Stimulated activated CD8-positive, alpha-beta memory T cell treated with anti-CD3 and anti-CD28 coated beads, Interleukin-7, amount 100 ng/mL, for 48 hours (primary cell): ENCODE data around the gene MAPK9.
"Not testable (repeated sequence)": the region's sequence is repeated elsewhere in the genome, so short reads cannot be mapped to it uniquely, and the experiment has no call there.

ENCODE experiments used
- DNase-seq, 2 donors: peaks; one replicate each; pipeline ENCODE4 v3.0.0-alpha.2; 2020; ENCODE audit warnings: low read depth in 1 of 2; ENCODE audit errors: extremely low read depth in 1 of 2

The MAPK9 gene

DNA sequence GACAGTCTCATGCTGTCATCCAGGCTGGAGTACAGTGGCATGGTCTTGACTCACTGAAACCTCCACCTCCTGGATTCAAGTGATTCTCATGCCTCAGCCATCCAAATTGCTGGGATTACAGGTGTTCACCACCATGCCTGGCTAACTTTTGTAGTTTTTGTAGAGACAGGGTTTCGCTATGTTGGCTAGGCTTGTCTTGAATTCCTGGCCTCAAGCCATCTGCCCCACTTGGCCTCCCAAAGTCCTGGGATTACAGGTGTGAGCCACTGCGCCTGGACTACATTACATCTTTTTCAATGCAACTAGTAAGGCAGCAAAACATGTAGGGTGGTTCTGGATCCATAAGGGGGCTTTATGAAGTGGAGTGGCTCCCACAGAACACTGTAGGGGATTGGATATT lies 53.3 kb downstream of the MAPK9 start:
- DNase-seq = no peak

- DNase-seq = no peak
Observed at GRCh38 chr5:180235846-180236245, 56.0 kb downstream of the MAPK9 start.

- no peak for DNase-seq
Observed at GRCh38 chr5:180235077-180235476, 56.8 kb downstream of the MAPK9 start.

DNA sequence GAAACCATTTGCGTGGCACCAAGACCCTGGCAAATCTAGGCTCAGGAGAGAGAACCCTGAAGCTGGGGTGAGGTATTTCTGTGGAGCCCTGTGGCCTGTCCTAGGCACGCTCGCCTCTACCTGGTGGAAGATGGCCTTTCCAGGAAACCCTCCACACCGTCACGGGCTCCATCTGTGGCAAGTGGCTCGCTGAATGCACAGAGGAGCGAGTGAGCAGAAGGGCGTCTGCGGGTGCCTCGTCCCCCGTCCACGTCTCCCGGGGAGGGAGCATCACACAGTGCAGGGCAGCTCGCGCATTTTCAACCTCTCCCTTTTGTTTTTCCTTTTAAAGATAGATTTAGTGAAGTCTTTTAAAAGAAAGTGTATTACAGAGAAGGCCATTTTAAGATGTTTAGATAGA lies 57.6 kb downstream of the MAPK9 start:
- no peak for DNase-seq

GRCh38 chr5:180233729-180234128 lies 58.2 kb downstream of the MAPK9 start:
- no peak for DNase-seq

DNA sequence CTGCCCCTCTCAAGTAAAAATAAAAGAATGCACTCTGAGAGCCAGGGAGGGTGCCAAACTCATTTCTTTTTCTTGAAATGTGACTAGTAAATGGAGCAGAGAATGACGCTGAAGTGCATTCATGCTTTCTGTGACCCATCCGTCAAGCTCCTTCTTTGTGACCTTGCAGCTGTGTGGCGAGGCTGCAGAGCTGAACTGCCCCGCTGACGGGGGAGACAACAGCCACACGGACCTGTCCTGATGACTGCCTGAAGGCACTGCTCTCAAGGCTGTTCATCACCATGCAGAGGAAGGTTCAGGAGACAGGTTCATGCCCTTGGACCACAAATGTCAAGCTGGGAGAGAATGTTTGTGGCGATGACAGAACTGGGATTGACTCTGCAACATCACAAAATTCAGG lies 61.9 kb downstream of the MAPK9 start:
- DNase-seq = no peak

GRCh38 chr5:180222056-180222455 lies 69.8 kb downstream of the MAPK9 start:
- DNase-seq = no peak

DNA sequence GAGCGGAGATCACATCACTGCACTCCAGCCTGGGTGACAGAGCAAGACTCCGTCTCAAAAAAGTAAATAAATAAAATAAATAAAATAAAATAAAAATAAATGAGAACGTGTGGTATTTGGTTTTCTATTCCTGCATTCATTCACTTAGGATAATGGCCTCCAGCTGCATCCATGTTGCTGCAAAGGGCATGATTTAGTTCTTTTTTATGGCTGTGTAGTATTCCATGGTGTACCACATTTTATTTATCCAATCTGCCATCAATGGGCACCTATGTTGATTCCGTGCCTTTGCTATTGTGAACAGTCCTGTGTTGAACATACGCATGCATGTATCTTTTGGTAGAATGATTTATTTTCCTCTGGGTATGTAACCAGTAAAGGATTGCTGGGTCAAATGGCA lies 74.1 kb downstream of the MAPK9 start:
- no peak for DNase-seq

DNA sequence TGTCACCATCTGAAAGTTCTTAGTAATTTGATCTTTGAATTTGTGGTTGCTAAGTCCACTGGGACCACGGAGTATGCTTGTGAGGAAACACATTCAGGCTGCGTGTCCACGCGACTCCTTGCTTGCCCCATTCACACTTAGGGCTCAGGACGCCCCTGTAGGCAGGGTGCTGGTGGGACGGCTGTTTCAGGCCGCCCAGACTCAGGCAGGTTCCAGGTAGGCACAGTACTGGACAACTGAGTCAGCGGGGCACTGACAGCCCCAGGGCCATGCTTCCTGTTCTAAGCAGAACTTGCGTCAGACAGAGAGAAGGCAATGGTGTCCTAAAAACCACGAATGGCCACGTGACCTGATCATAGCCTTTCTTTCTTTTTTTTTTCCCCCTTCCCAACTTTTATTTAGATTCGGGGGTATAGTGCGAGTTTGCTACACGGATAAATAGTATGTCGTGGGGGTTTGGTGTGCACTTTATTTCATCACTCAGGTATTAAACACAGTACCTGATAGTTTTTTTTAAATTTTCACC lies 75.2 kb downstream of the MAPK9 start:
- DNase-seq = no peak

- no peak for DNase-seq
Observed at GRCh38 chr5:180215783-180216630, 75.9 kb downstream of the MAPK9 start.

- DNase-seq = no peak
Observed at GRCh38 chr5:180214870-180215770, 76.8 kb downstream of the MAPK9 start.

DNA sequence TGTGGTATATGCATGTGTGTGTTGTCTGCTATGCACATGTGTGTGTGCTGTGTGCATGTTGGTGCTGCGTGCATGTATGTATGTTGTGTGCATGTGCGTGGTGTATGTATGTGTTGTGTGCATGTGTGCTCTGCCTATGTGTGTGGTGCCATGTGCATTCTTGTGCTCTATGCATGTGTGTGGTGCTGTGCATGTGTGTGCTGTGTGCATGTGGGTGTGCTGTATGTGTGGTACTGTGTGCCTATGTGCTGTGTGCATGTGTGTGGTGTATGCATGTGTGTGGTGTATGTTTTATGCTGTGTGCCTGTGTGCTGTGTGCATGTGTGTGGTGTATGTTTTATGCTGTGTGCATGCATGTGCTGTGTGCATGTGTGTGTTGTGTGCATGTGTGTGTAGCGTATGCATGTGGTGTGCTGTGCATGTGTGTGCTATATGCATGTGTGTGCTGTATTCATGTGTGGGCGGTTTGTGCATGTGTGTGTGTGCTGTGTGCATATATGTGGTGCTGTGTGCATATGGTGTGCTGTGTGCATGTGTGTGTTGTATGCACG lies 78.2 kb downstream of the MAPK9 start:
- DNase-seq = no peak

- DNase-seq = no peak
Observed at GRCh38 chr5:180213256-180213600, 78.7 kb downstream of the MAPK9 start.

DNA sequence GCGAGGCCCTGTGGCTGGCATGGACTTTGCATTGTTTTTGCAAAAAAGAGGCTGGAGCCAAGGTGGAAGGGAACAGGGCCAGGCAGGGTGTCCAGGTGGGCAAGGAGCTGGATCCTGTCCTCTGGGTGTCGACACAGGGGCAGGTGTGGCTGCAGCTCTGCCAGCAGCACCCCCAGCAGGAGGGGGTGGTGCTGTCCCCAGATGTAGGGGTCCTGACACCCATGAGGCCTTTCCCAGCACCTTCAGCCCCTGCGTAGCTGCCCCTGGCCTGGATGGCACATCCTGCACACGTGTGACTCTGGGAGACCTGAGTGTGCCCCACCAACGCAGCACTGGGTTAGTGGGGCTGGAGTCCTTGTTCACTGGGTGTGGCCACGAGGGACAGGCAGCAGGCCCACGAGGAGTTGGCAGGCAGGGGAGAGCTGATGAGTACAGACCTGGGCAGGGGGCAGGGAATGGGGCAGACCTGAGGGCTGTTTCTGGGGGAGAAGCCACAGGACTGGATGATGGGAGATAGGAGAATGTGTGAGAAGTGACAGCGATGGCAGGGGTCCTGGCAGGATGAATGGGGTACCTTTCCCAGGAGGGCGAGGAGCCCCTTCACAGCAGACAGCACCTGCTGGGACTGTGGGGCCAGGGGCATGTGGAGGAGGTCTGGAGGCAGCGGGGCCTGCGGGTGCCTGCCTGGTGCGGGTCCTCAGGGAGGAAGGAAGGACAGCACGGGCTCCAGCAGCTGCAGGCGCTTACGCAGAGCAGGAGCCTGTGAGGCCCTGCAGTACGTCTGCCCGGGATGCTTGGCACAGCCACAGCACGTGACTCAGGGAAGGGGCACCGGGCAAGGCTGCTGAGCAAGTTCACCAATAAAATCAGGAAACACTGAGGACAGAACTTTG lies 79.3 kb downstream of the MAPK9 start:
- no peak for DNase-seq

GRCh38 chr5:180211761-180212035 lies 80.2 kb downstream of the MAPK9 start:
- no peak for DNase-seq

DNA sequence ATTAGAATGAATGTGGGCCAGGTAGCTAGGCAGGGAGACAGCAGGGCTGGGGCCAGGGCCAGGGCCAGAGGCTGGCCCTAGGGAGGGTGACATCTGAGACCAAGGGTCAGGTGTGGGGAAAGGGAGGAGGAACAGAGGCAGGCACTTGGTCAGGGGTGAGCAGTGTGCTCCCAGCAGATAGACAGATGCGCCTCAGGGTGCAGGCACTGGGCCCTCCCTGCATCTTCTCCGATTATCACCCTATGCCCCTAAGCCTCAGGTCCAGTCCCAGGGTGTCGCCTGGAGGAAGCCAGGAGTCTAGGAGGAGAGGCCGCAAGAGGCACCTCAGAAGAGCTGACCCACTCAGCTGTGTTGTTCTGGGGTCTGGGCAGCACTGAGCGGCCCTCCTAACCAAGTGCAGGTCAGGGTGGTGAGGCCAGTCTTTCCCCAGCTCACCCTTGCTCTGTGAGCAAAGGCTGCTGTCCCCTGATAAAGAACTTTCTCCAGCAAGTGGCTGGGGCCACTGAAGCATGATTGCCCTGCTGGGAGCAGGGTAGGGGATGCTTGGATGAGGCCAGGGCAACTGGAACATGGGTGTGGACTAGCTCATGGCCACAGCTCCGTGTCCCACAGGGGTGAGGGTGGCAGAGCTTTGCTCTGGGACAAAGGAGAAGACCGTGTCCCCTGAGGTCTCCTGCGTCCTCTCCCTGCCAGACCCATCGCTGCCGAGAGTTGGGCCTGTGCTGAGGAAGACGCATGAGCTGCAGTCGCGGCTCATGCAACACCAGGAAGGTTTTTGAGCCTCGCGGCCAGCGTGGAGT lies 80.7 kb downstream of the MAPK9 start:
- no peak for DNase-seq

DNA sequence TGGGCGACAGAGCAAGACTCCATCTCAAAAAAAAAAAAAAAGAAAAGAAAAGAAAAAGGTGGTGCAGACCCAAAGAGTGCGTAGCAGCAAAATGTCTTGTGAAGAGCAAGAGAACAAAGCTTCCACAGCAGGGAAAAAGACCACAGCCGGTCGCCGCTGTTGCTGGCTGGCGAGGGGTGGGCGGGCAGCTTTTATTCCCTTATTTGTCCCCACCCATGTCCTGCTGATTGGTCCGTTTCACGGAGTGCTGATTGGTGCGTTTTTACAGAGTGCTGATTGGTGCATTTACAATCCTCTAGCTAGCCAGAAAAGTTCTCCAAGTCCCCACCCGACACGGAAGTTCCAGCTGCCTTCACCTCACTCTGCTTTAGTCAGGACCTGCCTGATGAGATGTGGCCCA lies 81.8 kb downstream of the MAPK9 start:
- DNase-seq = not testable (repeated sequence)

DNA sequence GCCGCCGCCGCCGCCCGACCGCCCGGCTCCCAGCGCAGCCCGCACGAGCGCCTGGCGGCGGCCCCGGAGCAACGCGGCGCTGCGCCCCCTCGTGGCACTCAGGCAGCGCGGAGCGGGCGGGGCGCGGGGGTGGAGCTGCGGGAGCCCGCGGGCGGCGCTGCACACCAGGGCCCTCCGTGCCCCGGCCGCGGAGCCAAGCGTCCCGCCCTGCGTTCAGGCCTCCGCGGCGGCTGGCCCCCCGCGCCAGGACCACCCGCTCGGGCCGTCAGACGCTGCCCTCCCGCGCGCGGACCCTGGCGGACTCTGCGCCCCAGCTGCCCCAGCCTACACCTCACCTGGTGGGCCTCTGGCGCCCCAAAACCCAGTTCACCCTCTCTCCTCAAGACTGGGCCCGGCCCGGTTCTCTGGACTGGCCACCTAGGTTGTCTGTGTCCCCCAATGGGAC lies 82.7 kb downstream of the MAPK9 start, which contains the start of gene RASGEF1C:
Gene RASGEF1C (minus strand): TSS at position 75 of the 445 bp plus-strand sequence. CDS start 71,159 bp downstream, outside the sequence.
- peak; percentile 41 to 45 for DNase-seq

- no peak for DNase-seq
Observed at GRCh38 chr5:180208435-180209081, 83.3 kb downstream of the MAPK9 start.
